DND-41 (cell line): ENCODE data around the gene TMX1.

Experiments
- CTCF ChIP-seq: IDR thresholded peaks from 2 replicates; pipeline ENCODE4 v1.5.1; 2012; ENCODE audit warnings: borderline replicate concordance, low read length, moderate library complexity, mild to moderate bottlenecking; ENCODE audit not compliant: poor library complexity, severe bottlenecking; ENCODE audit errors: extremely low read depth
- EZH2 ChIP-seq: IDR thresholded peaks from 3 replicates; pipeline ENCODE4 v1.6.1; 2012; ENCODE audit warnings: borderline replicate concordance, low read depth, mild to moderate bottlenecking, moderate library complexity, low read length, inconsistent platforms; ENCODE audit not compliant: severe bottlenecking

DNA sequence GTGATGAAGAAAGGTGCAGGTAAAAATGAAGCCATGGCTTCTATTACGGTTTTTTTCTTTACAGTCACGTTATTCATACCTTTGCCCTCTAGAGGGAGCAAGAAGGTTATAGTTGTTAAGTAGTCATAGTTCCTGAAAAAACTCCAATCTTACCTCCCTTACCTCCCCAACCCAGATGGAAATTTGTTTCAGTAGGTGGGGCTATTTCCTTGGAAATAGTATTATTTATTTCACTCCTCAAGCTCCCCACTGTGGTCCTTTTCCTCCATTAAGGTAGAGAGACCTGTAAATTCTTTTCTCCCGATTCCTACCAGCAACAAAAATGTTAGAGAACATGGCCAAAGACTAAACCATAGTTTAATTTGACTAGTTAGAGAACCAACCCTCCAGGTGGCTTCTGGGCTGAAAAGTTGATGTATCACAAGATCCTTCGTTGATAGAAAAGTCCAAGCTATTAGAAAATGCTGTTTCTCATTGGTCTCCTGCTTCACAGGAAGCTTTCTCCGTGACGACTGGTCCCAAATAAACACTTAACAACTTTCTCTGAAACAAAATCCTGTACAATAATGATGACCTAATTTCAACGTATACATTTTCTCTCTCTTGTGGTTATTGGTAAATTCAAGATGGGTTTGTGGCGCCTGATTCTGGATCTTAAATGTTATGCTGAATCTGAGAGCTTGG, 43.5 kb downstream of the TMX1 start:
- TF ChIP-seq EZH2 (no peak), CTCF (peak; percentile 80)
